AG04450 (cell line): ENCODE results near the gene CHST1. TPM values are rescaled to one million over a fixed set of nuclear protein-coding genes. Genes with fewer than 3 reads are reported as not detected.

Source experiments
- CTCF ChIA-PET: fragments of 300-600, 350-600 bp; formaldehyde crosslinking; extraction: SDS; loops from one replicate; lab custom pipeline; 2022; ENCODE audit warnings: antibody characterized with exemption, inconsistent platforms; lab: Charles Lee
- POLR2A ChIA-PET: fragments of 350-600 bp; formaldehyde crosslinking; extraction: SDS; loops from one replicate; lab custom pipeline; 2021; ENCODE audit warnings: antibody characterized with exemption, inconsistent platforms; lab: Yijun Ruan, JAX
- DNase-seq: peaks from one replicate; pipeline ENCODE4 v3.0.0-alpha.2; 2011; ENCODE audit warnings: low read depth, low spot score
- H3K27ac ChIP-seq: one replicate; pipeline ENCODE4 v1.5.1; 2012; ENCODE audit warnings: low read depth, low read length, control low read depth
- H3K27me3 ChIP-seq: one replicate; pipeline ENCODE4 v1.6.0; 2012; ENCODE audit warnings: low read length; ENCODE audit not compliant: control insufficient read depth, insufficient read depth
- H3K4me3 ChIP-seq: 2 replicates; pipeline ENCODE4 v1.5.1; 2011; ENCODE audit warnings: mild to moderate bottlenecking, low read depth, low read length, control low read depth
- H3K9me3 ChIP-seq: 2 replicates; pipeline ENCODE4 v1.5.1; 2012; ENCODE audit warnings: low read length; ENCODE audit not compliant: control insufficient read depth, insufficient read depth
- polyA plus RNA-seq: library from polyadenylated mRNA; depleted of rRNA; stranded (reverse); fragments of >200 nt; gene quantifications from 2 replicates; pipeline ENCODE4 v1.2.3, GENCODE V29; 2011
- TF ChIP-seq, protein P1 (sequence below): IDR thresholded peaks from 2 replicates; pipeline ENCODE4 v1.5.1; 2011; ENCODE audit warnings: low read depth, low read length, control low read depth, inconsistent platforms

CHST1 gene
- polyA plus RNA-seq, 1 experiment, result 0.06 TPM

DNA sequence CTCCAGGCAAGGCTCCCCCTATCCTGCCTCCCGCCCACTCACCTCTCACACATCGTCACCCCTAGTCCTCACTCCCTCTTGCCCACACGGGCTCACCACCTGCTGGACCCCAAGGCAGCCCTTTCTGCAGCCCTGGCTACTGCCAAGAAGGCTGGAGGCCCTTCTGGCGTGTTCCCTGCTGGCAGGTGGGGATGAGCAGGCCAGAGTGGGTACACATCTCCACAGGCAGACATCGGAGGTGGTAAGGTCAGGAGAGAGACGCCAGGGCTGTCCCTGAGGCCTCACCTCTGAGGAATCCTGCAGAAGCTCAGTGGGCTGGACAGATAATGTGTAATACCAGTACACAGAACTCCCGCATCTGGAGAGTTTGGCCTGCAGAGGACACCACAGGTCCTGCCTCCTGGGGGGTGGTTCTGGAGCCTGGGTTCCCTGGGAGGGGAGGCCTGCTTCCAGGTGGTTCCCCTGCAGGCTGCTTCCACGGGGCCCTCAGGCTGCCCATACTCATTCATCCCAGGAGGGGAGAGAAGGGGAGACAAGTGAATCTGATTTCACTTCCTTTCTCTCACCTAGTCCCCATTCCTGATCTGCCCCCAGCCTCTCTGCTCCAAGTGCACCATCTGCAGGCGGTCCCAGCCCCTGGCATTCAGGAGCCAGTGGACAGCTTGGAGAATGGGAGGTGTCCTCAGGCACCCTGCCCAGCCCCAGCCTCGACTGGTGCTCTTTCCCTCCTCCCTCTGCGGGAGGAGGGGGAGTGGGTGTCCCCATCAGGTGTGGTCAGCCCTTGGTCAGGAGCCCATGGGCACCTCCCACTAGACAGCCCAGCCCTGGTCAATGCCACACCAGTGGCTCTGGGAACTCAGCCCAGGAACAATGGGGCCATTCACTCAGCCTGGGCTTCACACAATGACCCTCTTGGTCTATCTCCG, 6.1 kb upstream of the CHST1 start:
- TF ChIP-seq, protein P1, sequence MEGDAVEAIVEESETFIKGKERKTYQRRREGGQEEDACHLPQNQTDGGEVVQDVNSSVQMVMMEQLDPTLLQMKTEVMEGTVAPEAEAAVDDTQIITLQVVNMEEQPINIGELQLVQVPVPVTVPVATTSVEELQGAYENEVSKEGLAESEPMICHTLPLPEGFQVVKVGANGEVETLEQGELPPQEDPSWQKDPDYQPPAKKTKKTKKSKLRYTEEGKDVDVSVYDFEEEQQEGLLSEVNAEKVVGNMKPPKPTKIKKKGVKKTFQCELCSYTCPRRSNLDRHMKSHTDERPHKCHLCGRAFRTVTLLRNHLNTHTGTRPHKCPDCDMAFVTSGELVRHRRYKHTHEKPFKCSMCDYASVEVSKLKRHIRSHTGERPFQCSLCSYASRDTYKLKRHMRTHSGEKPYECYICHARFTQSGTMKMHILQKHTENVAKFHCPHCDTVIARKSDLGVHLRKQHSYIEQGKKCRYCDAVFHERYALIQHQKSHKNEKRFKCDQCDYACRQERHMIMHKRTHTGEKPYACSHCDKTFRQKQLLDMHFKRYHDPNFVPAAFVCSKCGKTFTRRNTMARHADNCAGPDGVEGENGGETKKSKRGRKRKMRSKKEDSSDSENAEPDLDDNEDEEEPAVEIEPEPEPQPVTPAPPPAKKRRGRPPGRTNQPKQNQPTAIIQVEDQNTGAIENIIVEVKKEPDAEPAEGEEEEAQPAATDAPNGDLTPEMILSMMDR, result no peak
- H3K9me3 ChIP-seq, result no peaks in the 10 kb centered on the region
- POLR2A ChIA-PET, result no interaction called here
- CTCF ChIA-PET, result interaction anchor here (1.3 to 3.3 kb wide), 3 partner anchors 15 to 100 kb away, joined by 3 to 13 read pairs (median 7); no protein-coding TSS in a partner anchor
- no peak overlapping the region for H3K4me3 ChIP-seq
- DNase-seq, result no peak
- peaks cover 20% of the 10 kb centered on the region for H3K27me3 ChIP-seq
- H3K27ac ChIP-seq, result no peak overlapping the region

DNA sequence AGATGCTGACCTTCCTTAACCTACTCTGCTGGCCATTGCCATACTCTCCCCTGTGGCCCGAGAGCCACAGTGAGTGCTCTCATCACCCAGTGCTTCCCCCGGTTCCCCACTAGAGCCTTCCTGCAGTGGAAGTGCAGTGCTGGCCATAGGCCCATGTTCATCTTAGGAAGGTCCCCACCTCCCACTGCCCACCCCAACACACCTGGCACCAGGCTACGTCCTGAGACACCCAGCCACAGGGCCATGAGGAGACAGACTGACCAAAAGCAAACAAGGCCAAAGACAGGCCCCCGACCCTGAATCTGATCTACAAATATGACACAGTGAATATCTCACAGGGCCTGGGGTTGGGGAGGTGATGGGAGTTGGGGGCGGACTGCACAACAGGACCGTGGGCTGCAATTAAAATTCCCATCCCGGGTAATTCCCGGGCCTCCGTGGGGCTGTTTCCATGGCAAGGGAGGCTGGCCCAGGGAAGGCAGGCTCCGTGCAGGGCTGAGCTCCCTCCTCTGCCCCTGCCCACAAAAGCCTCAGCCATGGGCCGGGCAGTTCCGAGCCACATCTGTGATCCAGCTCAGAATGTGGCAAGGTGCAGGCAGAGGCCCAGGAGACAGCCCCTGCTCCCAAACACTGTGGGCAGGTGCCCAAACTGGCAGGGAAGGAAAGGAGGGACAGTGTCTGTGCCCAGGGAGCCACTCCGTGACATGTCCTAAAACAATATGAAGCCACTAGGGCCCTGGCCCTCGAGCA, 5.1 kb upstream of the CHST1 start:
- no peak for DNase-seq
- POLR2A ChIA-PET, result no interaction called here
- no peaks in the 10 kb centered on the region for H3K9me3 ChIP-seq
- peaks cover 29% of the 10 kb centered on the region for H3K27me3 ChIP-seq
- TF ChIP-seq, protein P1, result no peak
- no peak overlapping the region for H3K27ac ChIP-seq
- H3K4me3 ChIP-seq, result no peak overlapping the region
- CTCF ChIA-PET, result interaction anchor here (3.3 kb wide), 1 partner anchor 16 kb away, joined by 13 read pairs; no protein-coding TSS in a partner anchor

DNA sequence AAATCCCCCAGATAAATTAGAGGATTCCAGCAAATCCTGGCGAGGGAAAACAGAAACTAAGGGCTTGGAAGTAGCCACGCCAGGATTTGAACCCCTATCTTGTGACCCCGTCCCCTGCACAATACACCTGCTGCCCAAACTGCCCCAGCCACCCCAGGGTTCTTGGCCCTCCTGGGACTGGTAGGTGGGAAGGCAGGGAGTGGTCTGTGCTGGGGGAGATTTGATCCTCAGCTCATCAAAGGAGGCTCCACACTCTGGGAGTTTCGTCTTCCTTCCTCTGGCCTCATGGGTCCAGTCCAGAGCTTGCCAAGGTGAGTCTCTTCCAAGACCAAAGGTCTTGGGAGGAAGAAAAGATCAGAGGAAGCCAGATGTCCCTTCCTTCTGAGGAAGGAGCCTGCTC, 4.5 kb upstream of the CHST1 start:
- Histone ChIP-seq H3K27ac (no peak overlapping the region), H3K27me3 (peaks cover 29% of the 10 kb centered on the region), H3K9me3 (no peaks in the 10 kb centered on the region), H3K4me3 (no peak overlapping the region)
- TF ChIP-seq, protein P1, result no peak
- CTCF ChIA-PET, result interaction anchor here (3.3 kb wide), 1 partner anchor 15 kb away, joined by 13 read pairs; no protein-coding TSS in a partner anchor
- POLR2A ChIA-PET, result no interaction called here
- DNase-seq, result no peak

DNA sequence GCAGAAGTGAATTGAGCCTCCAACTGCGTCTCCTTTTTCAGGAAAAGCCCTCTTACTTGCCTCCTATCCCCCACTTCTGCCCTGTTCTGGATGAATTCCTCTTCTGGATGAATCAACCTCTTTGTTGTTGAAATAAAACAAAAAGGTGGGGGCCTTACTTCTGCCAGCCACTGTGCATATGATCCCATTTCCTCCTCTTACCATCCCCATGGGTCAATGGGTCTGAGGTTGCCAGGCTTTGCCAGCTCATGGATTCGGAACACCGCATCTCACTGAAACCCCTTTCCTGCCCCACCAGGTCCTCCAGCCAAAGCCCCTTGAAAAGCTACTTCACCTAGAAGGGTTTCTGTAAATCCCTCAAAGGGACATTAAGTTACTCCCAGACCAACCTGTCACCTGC, 3.7 kb upstream of the CHST1 start:
- DNase-seq, result no peak
- no peak overlapping the region for H3K27ac ChIP-seq
- TF ChIP-seq, protein P1, result no peak
- POLR2A ChIA-PET, result no interaction called here
- H3K27me3 ChIP-seq, result peaks cover 32% of the 10 kb centered on the region
- no peak overlapping the region for H3K4me3 ChIP-seq
- CTCF ChIA-PET, result interaction anchor here (0.6 to 3.3 kb wide), 3 partner anchors 14 to 298 kb away, joined by 3 to 13 read pairs (median 3); no protein-coding TSS in a partner anchor
- peaks cover 5% of the 10 kb centered on the region; the same call in 1 of the 2 replicates for H3K9me3 ChIP-seq
